WI38 (cell line): ENCODE measurements around the gene STAU1.

Experiments
- H3K4me3 ChIP-seq: 2 replicates; pipeline ENCODE4 v1.5.1; 2011; ENCODE audit warnings: low read depth, mild to moderate bottlenecking, control low read depth, low read length
- TF ChIP-seq, protein P1 (sequence below): IDR thresholded peaks from 2 replicates; pipeline ENCODE4 v1.5.1; 2012; ENCODE audit warnings: low read depth, mild to moderate bottlenecking, control low read depth, low read length

STAU1 gene

DNA sequence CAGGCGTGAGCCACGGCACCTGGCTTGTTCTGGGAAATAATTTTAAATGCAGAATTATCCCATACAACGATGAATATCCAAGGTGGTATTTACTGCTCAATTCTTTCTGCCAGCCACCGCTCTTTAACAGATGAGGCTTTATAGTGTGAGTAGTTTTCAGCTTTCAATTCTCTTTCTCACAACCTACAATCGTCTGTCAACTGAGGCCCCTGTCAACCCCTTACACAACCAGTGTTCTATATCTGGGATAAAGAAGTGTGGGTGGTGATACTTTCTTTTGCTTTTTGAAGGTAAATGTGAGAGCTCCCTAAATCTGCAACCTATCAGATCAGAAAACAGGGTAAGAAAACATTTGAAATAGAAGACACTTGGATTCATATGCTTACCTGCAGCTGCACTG lies 22.5 kb downstream of the STAU1 start:
- H3K4me3 ChIP-seq, result no peak overlapping the region
- TF ChIP-seq, protein P1, sequence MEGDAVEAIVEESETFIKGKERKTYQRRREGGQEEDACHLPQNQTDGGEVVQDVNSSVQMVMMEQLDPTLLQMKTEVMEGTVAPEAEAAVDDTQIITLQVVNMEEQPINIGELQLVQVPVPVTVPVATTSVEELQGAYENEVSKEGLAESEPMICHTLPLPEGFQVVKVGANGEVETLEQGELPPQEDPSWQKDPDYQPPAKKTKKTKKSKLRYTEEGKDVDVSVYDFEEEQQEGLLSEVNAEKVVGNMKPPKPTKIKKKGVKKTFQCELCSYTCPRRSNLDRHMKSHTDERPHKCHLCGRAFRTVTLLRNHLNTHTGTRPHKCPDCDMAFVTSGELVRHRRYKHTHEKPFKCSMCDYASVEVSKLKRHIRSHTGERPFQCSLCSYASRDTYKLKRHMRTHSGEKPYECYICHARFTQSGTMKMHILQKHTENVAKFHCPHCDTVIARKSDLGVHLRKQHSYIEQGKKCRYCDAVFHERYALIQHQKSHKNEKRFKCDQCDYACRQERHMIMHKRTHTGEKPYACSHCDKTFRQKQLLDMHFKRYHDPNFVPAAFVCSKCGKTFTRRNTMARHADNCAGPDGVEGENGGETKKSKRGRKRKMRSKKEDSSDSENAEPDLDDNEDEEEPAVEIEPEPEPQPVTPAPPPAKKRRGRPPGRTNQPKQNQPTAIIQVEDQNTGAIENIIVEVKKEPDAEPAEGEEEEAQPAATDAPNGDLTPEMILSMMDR, result no peak

DNA sequence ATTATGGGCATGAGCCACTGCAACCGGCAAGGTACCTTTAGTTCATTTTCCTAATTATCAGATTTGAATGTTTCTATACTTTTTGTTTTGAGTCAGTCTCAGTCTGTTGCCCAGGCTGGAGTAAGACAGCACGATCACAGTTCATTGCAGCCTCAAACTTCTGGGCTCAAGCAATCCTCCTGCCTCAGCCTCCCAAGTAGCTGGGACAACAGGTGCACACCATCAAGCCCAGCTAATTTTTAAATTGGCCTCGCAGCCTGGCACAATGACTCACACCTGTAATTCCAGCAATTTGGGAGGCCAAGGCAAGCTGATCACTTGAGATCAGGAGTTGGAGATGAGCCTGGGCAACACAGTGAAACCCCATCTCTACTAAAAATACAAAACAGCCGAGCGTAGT lies 24.4 kb downstream of the STAU1 start:
- TF ChIP-seq, protein P1, result no peak
- H3K4me3 ChIP-seq, result no peak overlapping the region

DNA sequence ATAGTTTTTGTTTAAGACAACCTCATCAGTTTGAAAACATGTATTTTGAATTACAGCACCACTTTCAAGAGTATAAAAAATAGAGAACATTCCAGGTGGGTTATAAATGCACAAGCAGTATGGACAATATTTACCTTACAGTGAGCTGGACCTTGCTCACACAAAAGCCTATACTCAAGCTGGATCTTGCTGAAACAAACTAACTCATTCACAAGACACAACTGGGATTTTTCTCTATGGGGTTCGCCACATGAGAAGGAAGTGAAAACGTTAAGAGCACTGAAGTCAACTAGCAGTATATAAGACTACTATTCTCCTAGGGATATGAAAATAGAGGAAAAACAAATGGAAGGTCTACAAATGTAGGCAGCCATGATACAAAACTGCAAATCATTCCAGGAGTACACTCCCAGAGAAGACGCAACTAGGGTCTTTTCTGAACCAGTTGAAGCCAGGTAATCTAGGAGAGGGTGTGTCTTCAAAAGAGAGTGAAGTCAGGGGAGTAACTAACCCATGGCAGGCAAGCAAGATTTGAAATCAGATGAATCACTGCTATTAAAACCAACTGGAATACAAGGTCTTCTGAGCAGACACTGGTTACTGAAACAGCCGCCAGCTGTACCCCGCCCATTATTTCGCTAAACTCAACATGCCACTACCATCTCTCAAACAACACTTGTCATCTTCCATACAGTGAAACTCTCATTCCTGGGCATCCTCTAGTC lies 26.5 kb downstream of the STAU1 start:
- TF ChIP-seq, protein P1, result no peak
- H3K4me3 ChIP-seq, result no peak overlapping the region

DNA sequence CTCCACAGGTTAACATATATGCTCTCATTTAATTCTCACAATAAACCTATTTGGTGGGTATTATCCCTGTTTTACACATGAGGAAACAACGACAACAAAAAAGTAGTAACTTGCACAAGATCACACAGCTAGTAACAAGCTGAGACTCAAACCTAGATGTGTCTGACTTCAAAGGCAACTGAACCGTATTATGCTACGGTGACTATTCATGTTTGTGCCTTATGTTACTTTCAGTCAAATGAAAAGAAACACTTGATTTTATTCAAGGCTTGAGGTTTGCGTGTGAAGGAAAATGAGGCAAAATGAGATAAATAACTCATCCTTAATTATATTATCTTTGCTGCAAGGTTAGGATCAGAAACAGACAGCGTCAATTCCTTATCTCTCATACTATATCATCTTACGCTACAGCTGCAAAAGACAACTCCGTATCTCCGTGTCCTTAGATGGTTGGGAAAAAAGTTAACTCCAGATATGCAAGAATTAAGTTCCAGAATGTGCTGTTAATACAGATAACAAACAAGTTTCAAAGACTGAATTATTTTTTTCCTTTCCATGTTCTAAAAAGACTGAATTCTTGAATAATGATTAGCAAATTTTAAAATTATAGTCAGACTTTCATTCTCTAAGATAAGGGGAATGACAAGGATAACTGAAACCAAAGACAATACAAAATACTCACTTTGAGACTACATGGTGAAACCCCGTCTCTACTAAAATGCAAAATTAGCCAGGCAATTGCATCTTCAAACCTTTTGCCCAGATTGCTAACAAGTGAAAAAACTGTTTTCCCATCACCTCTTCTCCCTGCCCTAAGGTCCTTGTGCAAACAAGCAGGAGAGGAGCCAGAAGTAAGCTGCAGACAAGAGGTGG lies 27.8 kb downstream of the STAU1 start:
- no peak overlapping the region for H3K4me3 ChIP-seq
- TF ChIP-seq, protein P1, result no peak

DNA sequence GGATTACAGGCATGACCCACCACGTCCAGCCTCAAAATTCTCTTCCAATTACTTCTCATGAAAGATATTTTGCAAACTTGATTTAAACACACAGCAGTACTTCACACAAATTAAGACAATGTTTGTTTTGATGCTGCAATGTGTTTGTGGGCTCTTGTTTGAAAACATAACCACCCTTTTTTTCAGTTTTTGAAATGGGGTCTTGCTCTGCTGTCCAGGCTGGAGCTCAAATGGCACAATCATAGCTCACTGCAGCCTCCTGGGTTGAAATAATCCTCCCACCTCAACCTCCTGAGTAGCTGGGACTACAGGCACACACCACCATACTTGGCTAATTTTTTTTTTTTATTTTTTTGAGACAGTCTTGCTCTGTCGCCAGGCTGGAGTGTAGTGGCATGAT lies 31.0 kb downstream of the STAU1 start:
- no peak overlapping the region for H3K4me3 ChIP-seq
- TF ChIP-seq, protein P1, result no peak

DNA sequence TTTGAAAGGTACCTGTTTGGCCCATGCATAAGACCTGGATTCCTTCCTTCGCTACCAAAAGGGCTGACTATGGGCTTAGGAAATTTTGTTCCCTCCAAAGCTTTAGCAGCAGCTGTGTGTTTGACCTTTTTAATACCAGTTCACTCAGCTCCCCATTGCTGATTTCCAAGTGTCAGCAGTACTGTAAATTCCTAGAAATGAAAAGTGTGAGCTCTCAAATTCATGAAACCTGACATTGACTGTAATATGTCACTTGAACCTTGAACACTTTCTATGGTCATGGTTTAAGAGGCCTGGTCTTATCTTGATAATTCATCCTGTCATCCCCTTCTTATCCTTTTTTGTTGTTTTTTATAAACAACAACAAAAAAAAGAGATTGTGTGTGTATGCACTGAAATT lies 31.7 kb downstream of the STAU1 start:
- no peak overlapping the region for H3K4me3 ChIP-seq
- TF ChIP-seq, protein P1, result no peak

DNA sequence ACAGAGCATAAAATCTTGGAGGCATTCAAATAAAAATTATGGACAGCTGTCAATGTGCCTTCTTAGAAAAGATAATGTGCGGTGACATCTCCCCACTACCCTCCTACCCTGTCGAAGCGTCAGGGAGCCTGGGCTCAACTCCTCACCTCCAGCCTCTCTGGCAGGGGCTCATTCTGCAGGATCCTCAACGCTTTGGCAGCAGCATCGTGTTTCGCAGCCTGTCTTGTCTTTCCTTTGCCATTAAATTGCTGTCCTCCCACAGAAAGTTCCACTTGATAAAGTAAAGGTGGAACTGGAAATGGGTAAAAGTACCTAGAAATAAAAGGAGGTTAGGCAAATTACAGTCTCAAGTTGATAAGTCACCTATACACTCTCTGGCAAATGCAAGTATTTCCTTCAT lies 36.7 kb downstream of the STAU1 start:
- TF ChIP-seq, protein P1, result no peak
- H3K4me3 ChIP-seq, result no peak overlapping the region
